Measurements from ENCODE around the gene UBE2F.

UBE2F gene

GRCh38 chr2:238022594-238023157 lies 55.9 kb downstream of the UBE2F start:
- DNase-seq (ENCODE audit: low read depth), result no peak
- H3K4me3 ChIP-seq (ENCODE audit: low read length), result no peak overlapping the region
- TF ChIP-seq, protein P1, sequence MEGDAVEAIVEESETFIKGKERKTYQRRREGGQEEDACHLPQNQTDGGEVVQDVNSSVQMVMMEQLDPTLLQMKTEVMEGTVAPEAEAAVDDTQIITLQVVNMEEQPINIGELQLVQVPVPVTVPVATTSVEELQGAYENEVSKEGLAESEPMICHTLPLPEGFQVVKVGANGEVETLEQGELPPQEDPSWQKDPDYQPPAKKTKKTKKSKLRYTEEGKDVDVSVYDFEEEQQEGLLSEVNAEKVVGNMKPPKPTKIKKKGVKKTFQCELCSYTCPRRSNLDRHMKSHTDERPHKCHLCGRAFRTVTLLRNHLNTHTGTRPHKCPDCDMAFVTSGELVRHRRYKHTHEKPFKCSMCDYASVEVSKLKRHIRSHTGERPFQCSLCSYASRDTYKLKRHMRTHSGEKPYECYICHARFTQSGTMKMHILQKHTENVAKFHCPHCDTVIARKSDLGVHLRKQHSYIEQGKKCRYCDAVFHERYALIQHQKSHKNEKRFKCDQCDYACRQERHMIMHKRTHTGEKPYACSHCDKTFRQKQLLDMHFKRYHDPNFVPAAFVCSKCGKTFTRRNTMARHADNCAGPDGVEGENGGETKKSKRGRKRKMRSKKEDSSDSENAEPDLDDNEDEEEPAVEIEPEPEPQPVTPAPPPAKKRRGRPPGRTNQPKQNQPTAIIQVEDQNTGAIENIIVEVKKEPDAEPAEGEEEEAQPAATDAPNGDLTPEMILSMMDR (IDR thresholded peaks at IDR 0.05; ENCODE audit: insufficient read depth, low read depth, low read length, missing control alignments), result no peak

- no peak overlapping the region for H3K4me3 ChIP-seq (ENCODE audit: low read length)
- TF ChIP-seq, protein P1 (IDR thresholded peaks at IDR 0.05; ENCODE audit: insufficient read depth, low read depth, low read length, missing control alignments), result no peak
- DNase-seq (ENCODE audit: low read depth), result no peak
These were observed 56.8 kb downstream of the UBE2F start for GRCh38 chr2:238023608-238024007.

DNA sequence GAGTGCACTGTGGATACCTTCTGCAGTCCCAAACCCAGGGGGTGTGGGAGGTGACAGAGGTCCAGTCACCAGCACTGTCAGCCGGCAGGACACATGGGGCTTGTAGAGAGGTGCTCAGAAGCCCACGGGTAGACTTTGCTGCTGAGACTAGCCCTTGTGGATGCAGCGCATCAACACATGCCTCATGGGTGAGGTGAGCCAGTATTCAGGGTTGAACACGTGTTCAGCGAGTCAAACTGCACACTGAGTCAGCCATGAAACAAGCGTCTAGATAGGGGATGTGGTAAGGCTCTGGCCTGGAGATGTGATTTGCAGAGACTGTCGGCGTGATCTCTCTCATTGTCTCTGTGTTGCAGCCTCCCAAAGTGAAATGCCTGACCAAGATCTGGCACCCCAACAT lies 58.2 kb downstream of the UBE2F start:
- TF ChIP-seq, protein P1 (IDR thresholded peaks at IDR 0.05; ENCODE audit: insufficient read depth, low read depth, low read length, missing control alignments), result peak; percentile 11
- no peak overlapping the region for H3K4me3 ChIP-seq (ENCODE audit: low read length)
- peak; percentile 93 for DNase-seq (ENCODE audit: low read depth)

DNA sequence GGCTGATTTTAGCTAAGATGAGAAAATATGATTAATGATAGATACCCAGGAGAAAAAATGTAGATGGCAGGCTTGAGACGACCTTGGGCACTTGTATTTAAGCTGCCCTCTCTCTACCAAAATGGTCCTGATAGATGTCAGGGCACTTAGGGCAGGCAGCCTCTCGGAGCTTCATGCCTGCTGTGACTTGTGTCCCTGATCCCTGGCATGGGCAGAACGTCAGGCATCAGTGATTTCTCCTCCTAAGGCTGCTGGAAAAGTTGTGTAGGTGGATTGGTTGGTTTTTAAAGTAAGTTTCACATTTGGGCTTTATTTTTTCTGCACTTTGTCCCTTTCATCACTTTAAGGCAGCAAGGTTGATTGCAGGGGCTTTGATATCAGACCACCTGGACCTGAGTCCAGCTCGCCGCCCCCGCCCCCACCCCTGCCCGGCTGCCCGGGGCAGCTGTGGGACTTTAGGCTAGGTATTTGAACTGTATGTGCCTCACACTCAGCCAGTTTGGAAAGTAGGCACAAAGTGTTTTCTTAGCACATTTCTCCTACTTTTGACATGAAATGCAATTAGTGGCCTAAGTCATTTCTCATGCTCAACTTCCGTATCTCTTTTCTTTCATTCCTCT lies 59.0 kb downstream of the UBE2F start:
- DNase-seq (ENCODE audit: low read depth), result no peak
- H3K4me3 ChIP-seq (ENCODE audit: low read length), result no peak overlapping the region
- TF ChIP-seq, protein P1 (IDR thresholded peaks at IDR 0.05; ENCODE audit: insufficient read depth, low read depth, low read length, missing control alignments), result no peak

- H3K4me3 ChIP-seq (ENCODE audit: low read length), result no peak overlapping the region
- TF ChIP-seq, protein P1 (IDR thresholded peaks at IDR 0.05; ENCODE audit: insufficient read depth, low read depth, low read length, missing control alignments), result no peak
- no peak for DNase-seq (ENCODE audit: low read depth)
These were observed 60.2 kb downstream of the UBE2F start for GRCh38 chr2:238027058-238027457.

DNA sequence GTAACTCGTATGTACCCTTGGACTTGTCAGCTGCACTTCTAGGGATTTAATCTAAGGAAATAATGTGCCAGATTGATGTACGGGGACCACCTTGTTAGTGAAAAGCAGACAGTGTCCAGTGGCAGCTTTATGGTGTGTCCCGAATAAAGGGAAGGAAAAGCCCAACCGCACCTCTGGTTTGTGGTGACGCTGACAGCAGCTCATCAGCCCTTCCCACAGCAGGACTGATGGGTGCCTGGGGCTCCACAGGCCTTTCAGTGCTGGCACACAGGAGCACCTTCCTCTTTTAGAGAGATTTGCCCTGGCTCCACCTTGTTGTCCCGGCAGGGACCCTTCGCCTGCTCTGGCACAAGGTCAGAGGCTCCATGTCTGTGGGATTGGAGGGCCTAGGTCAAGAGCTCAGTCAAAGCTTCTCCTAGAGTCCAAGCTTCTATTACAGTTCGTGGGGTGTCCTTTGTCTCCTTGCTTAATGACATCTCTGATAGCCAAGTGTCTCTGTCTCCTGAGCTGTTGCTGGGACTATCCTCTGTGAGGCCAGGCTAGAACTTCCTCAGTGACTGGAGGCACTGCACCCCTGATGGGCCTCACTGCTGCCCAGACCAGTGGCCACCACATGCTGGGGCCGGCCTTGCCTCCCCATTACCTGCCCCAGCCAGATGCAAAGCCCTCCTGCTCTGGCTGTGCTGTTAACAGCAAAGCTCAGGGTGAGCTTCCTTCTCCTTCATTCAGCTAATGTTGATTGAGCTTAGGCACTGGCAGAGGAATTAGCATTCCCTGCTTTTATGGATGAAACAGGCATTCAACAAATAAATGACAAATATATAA lies 61.0 kb downstream of the UBE2F start:
- no peak for DNase-seq (ENCODE audit: low read depth)
- TF ChIP-seq, protein P1 (IDR thresholded peaks at IDR 0.05; ENCODE audit: insufficient read depth, low read depth, low read length, missing control alignments), result no peak
- H3K4me3 ChIP-seq (ENCODE audit: low read length), result no peak overlapping the region

Data from epithelial cell of esophagus (primary cell).